ENCODE data around the gene HTT. TPM values are rescaled to one million over a fixed set of nuclear protein-coding genes. Genes with fewer than 3 reads are reported as not detected.

Gene HTT
- total and polyA plus RNA-seq, 4 donors: 8.6 to 39.8 (median 16.4) TPM

DNA sequence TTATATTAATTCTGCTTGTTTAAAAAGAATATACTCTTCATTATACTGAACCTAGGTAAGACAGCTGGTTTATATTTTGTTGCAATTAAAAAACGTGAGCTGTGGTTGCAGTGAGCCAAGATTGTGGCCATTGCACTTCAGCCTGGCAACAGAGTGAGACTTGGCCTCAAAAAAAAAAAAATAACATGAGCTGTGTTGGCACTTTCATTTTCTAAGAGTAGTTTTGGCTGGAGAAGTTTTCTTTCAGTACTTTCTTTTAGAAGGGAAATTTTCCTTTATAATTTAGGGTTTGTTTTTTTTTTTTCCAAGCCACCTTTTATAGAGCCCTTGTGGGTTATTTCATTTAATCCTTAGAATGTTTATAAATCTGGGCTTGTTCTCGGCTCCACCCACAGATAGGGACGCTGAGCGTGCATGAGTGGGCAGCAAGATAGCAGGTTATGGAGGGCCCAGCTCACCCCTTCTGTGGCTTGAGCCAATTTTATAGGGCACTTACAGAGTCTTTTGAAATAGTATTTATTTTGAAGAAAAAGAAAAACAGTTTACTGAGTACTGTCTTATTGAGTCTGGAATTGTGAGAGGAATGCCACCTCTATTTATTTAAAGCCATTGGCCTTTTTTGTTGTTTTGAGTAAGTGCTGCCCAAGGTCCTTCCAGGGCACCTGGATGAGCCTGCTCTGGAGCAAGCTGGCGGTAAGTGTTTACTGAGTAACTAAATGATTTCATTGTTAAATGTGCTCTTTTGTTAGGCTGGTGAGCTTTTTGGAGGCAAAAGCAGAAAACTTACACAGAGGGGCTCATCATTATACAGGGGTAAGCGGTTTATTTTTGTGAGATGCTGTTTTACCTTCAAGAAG, 60.9 kb downstream of the HTT start:
- Histone ChIP-seq H3K27me3 (ENCODE audit: control insufficient read depth in 4 of 4, insufficient read depth in 4 of 4, low read length in 3 of 4) (no peaks in the 10 kb centered on the region), H3K9ac (ENCODE audit: low read depth in 1 of 2, low read length in 2 of 2) (no peak overlapping the region), H3K4me3 (ENCODE audit: low read depth in 1 of 3, low read length in 3 of 3) (peak overlapping the region in 1 of 3 donors; percentile 9), H3K27ac (ENCODE audit: low read depth in 1 of 2, low read length in 2 of 2) (peak overlapping the region in 1 of 2 donors; percentile 36), H3K9me3 (ENCODE audit: control insufficient read depth in 4 of 4, low read length in 3 of 4) (no peaks in the 10 kb centered on the region), H3K36me3 (ENCODE audit: control insufficient read depth in 4 of 4, insufficient read depth in 3 of 4, low read depth in 1 of 4, low read length in 3 of 4) (peaks cover 13 to 43% (median 32%) of the 10 kb centered on the region in 4 donors), H3K4me1 (ENCODE audit: control insufficient read depth in 4 of 4, insufficient read depth in 4 of 4, low read length in 3 of 4) (peaks cover 0 to 12% (median 7%) of the 10 kb centered on the region in 4 donors)
- 42% methylated on average over 6 of the region's 6 CpGs for WGBS
- DNase-seq (ENCODE audit: low spot score): no peak
- peak; percentile 17 for TF ChIP-seq YY1 (IDR thresholded peaks at IDR 0.05)
- TF ChIP-seq GABPA (IDR thresholded peaks at IDR 0.05 in 1 of 2, conservative IDR thresholded peaks at IDR 0.05 in 1 of 2): no peak

DNA sequence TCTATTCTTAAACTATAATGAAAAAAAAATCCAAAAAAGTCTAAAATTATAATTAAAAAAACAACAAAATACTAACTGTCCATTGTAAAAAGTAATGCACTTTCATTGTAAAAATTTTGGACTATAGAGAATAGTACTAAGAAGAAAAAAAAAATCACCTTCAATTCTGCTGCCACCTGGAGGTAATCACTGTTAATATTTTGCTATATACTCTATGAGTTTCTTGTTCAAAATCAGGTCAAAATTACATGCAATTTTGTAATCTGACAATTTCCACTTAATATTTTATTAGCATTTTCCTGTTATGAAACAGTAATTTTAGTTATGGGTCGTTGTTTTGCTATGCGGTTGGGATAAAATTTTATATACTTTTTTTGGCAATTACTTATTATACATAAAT, 62.0 kb downstream of the HTT start:
- H3K36me3 ChIP-seq (ENCODE audit: control insufficient read depth in 4 of 4, insufficient read depth in 3 of 4, low read depth in 1 of 4, low read length in 3 of 4): peaks cover 12 to 39% (median 33%) of the 10 kb centered on the region in 4 donors
- no peaks in the 10 kb centered on the region for H3K9me3 ChIP-seq (ENCODE audit: control insufficient read depth in 4 of 4, low read length in 3 of 4)
- H3K9ac ChIP-seq (ENCODE audit: low read depth in 1 of 2, low read length in 2 of 2): no peak overlapping the region
- no peaks in the 10 kb centered on the region for H3K27me3 ChIP-seq (ENCODE audit: control insufficient read depth in 4 of 4, insufficient read depth in 4 of 4, low read length in 3 of 4)
- H3K27ac ChIP-seq (ENCODE audit: low read depth in 1 of 2, low read length in 2 of 2): no peak overlapping the region
- DNase-seq (ENCODE audit: low spot score): no peak
- peaks cover 0 to 12% (median 7%) of the 10 kb centered on the region in 4 donors for H3K4me1 ChIP-seq (ENCODE audit: control insufficient read depth in 4 of 4, insufficient read depth in 4 of 4, low read length in 3 of 4)
- no peak overlapping the region for H3K4me3 ChIP-seq (ENCODE audit: low read depth in 1 of 3, low read length in 3 of 3)
- TF ChIP-seq RAD21 (IDR thresholded peaks at IDR 0.05) (peak; percentile 54 to 57), CTCF (IDR thresholded peaks at IDR 0.05; ENCODE audit: low read depth, low read length, missing input control) (peak; percentile 13), FOXA1 (IDR thresholded peaks at IDR 0.05) (no peak), YY1 (IDR thresholded peaks at IDR 0.05) (no peak), FOXA2 (IDR thresholded peaks at IDR 0.05) (no peak), JUND (IDR thresholded peaks at IDR 0.05) (no peak)
- TF ChIP-seq, protein P1, sequence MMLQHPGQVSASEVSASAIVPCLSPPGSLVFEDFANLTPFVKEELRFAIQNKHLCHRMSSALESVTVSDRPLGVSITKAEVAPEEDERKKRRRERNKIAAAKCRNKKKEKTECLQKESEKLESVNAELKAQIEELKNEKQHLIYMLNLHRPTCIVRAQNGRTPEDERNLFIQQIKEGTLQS (IDR thresholded peaks at IDR 0.05): no peak
- 92% methylated on average over 2 of the region's 2 CpGs for WGBS

DNA sequence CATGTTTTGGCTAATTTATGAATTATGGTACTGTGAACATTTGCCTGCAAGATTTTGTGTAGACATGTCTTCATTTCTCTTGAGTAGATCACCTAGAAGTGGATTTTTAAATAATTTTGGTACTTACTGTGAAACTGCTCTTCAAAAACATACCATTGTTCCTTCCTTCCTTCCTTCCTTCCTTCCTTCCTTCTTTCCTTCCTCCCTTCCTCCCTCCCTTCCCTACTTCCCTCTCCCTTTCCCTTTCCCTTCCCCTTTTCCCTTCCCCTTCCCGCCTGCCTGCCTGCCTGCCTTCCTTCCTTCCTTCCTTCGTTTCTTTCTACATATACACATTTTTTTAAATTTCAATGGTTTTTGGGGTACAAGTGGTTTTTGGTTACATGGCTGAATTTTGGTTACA, 63.4 kb downstream of the HTT start:
- H3K27me3 ChIP-seq (ENCODE audit: control insufficient read depth in 4 of 4, insufficient read depth in 4 of 4, low read length in 3 of 4): no peaks in the 10 kb centered on the region
- no peak for DNase-seq (ENCODE audit: low spot score)
- TF ChIP-seq NR2F2 (IDR thresholded peaks at IDR 0.05): no peak
- TF ChIP-seq FOXA1 (IDR thresholded peaks at IDR 0.05): no peak
- no peak for TF ChIP-seq TAF1 (conservative IDR thresholded peaks at IDR 0.05)
- TF ChIP-seq, protein P1 (IDR thresholded peaks at IDR 0.05): no peak
- TF ChIP-seq, protein P2, sequence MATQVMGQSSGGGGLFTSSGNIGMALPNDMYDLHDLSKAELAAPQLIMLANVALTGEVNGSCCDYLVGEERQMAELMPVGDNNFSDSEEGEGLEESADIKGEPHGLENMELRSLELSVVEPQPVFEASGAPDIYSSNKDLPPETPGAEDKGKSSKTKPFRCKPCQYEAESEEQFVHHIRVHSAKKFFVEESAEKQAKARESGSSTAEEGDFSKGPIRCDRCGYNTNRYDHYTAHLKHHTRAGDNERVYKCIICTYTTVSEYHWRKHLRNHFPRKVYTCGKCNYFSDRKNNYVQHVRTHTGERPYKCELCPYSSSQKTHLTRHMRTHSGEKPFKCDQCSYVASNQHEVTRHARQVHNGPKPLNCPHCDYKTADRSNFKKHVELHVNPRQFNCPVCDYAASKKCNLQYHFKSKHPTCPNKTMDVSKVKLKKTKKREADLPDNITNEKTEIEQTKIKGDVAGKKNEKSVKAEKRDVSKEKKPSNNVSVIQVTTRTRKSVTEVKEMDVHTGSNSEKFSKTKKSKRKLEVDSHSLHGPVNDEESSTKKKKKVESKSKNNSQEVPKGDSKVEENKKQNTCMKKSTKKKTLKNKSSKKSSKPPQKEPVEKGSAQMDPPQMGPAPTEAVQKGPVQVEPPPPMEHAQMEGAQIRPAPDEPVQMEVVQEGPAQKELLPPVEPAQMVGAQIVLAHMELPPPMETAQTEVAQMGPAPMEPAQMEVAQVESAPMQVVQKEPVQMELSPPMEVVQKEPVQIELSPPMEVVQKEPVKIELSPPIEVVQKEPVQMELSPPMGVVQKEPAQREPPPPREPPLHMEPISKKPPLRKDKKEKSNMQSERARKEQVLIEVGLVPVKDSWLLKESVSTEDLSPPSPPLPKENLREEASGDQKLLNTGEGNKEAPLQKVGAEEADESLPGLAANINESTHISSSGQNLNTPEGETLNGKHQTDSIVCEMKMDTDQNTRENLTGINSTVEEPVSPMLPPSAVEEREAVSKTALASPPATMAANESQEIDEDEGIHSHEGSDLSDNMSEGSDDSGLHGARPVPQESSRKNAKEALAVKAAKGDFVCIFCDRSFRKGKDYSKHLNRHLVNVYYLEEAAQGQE (IDR thresholded peaks at IDR 0.05): no peak
- TF ChIP-seq EGR1 (IDR thresholded peaks at IDR 0.05; ENCODE audit: low read depth in 2 of 2): no peak
- TF ChIP-seq CTCF (IDR thresholded peaks at IDR 0.05; ENCODE audit: low read depth, low read length, missing input control): no peak
- no peak for TF ChIP-seq RAD21 (IDR thresholded peaks at IDR 0.05)
- TF ChIP-seq MAX (IDR thresholded peaks at IDR 0.05): no peak
- TF ChIP-seq FOXA2 (IDR thresholded peaks at IDR 0.05): no peak
- no peak for TF ChIP-seq ZBTB33 (IDR thresholded peaks at IDR 0.05)
- H3K4me1 ChIP-seq (ENCODE audit: control insufficient read depth in 4 of 4, insufficient read depth in 4 of 4, low read length in 3 of 4): peaks cover 0 to 12% (median 7%) of the 10 kb centered on the region in 4 donors
- 78% methylated on average over 2 of the region's 2 CpGs for WGBS
- H3K9ac ChIP-seq (ENCODE audit: low read depth in 1 of 2, low read length in 2 of 2): no peak overlapping the region
- no peaks in the 10 kb centered on the region for H3K9me3 ChIP-seq (ENCODE audit: control insufficient read depth in 4 of 4, low read length in 3 of 4)
- H3K36me3 ChIP-seq (ENCODE audit: control insufficient read depth in 4 of 4, insufficient read depth in 3 of 4, low read depth in 1 of 4, low read length in 3 of 4): peaks cover 7 to 28% (median 25%) of the 10 kb centered on the region in 4 donors
- no peak overlapping the region for H3K4me3 ChIP-seq (ENCODE audit: low read depth in 1 of 3, low read length in 3 of 3)
- no peak overlapping the region for H3K27ac ChIP-seq (ENCODE audit: low read depth in 1 of 2, low read length in 2 of 2)
